IMR-90 (cell line): ENCODE data around the gene THSD7B. TPM values are rescaled to one million over a fixed set of nuclear protein-coding genes. Genes with fewer than 3 reads are reported as not detected.

ENCODE experiments used
- ATAC-seq: fragments of 200-7000 bp; cut with Tn5 transposase; 2 replicates; pipeline ENCODE4 v1.9.1; 2020; ENCODE audit warnings: low read depth, mild to moderate bottlenecking, moderate library complexity
- BruUV-seq: library from RNA; stranded (reverse); fragments of 400-500 nt; replicated peaks from 2 replicates; lab custom pipeline; 2021; lab: Mats Ljungman, UMichigan
- CTCF ChIA-PET: fragments of 300-600 bp; formaldehyde crosslinking; extraction: SDS; loops from one replicate; lab custom pipeline; 2021; ENCODE audit warnings: antibody characterized with exemption; lab: Yijun Ruan, JAX
- POLR2A ChIA-PET: fragments of 300-600 bp; sonication (Branson Sonifier 250); formaldehyde crosslinking; loops from one replicate; lab custom pipeline; 2022; ENCODE audit warnings: antibody characterized with exemption; ENCODE audit not compliant: unreplicated experiment; lab: Charles Lee
- DNase-seq: peaks from one replicate; pipeline ENCODE4 v3.0.0; 2013
- H2AFZ ChIP-seq: replicated peaks from 2 replicates; pipeline ENCODE3; 2013; ENCODE audit warnings: low read length, mild to moderate bottlenecking; ENCODE audit not compliant: poor library complexity
- H2AK5ac ChIP-seq: 2 replicates; pipeline ENCODE4 v1.6.1; 2013; ENCODE audit warnings: low read depth, low read length, inconsistent platforms
- H2AK9ac ChIP-seq: replicated peaks from 2 replicates; pipeline ENCODE3; 2013; ENCODE audit warnings: mild to moderate bottlenecking, low read depth, low read length, moderate library complexity; ENCODE audit not compliant: poor library complexity
- H2BK120ac ChIP-seq: 2 replicates; pipeline ENCODE4 v1.6.1; 2013; ENCODE audit warnings: low read depth, low read length, inconsistent platforms
- H2BK15ac ChIP-seq: 3 replicates; pipeline ENCODE4 v1.6.1; 2013; ENCODE audit warnings: low read depth, low read length, inconsistent platforms
- H2BK20ac ChIP-seq: 2 replicates; pipeline ENCODE4 v1.6.1; 2013; ENCODE audit warnings: low read depth, mild to moderate bottlenecking, inconsistent platforms, low read length, moderate library complexity
- H2BK5ac ChIP-seq: 2 replicates; pipeline ENCODE4 v1.6.1; 2013; ENCODE audit warnings: mild to moderate bottlenecking, low read depth, low read length, inconsistent platforms; ENCODE audit not compliant: poor library complexity, severe bottlenecking
- H3K14ac ChIP-seq: replicated peaks from 2 replicates; pipeline ENCODE4 v1.6.1; 2013; ENCODE audit warnings: low read depth, low read length, inconsistent platforms
- H3K18ac ChIP-seq: 2 replicates; pipeline ENCODE4 v1.6.1; 2013; ENCODE audit warnings: low read depth, low read length, control low read depth
- H3K23ac ChIP-seq: 2 replicates; pipeline ENCODE4 v1.6.1; 2013; ENCODE audit warnings: low read depth, low read length, inconsistent platforms
- H3K27ac ChIP-seq: 2 replicates; pipeline ENCODE4 v1.5.1; 2013; ENCODE audit warnings: mild to moderate bottlenecking, control low read depth, low read length; ENCODE audit not compliant: insufficient read depth
- H3K27me3 ChIP-seq: 2 replicates; pipeline ENCODE4 v1.6.1; 2013; ENCODE audit warnings: low read length; ENCODE audit not compliant: control insufficient read depth, insufficient read depth
- H3K36me3 ChIP-seq: 2 replicates; pipeline ENCODE4 v1.6.1; 2013; ENCODE audit warnings: low read length, mixed read lengths; ENCODE audit not compliant: control insufficient read depth, insufficient read depth
- H3K4ac ChIP-seq: 2 replicates; pipeline ENCODE4 v1.6.1; 2013; ENCODE audit warnings: low read depth, low read length, inconsistent platforms
- H3K4me1 ChIP-seq: 2 replicates; pipeline ENCODE4 v1.6.1; 2013; ENCODE audit warnings: low read length, mixed read lengths; ENCODE audit not compliant: control insufficient read depth, insufficient read depth
- H3K4me2 ChIP-seq: 2 replicates; pipeline ENCODE4 v1.6.1; 2013; ENCODE audit warnings: low read depth, mild to moderate bottlenecking, control low read depth, low read length, moderate library complexity
- H3K4me3 ChIP-seq: 2 replicates; pipeline ENCODE4 v1.5.1; 2013; ENCODE audit warnings: low read depth, mild to moderate bottlenecking, control low read depth, low read length, moderate library complexity; ENCODE audit not compliant: insufficient read depth
- H3K56ac ChIP-seq: 2 replicates; pipeline ENCODE4 v1.6.1; 2013; ENCODE audit warnings: low read length, inconsistent platforms; ENCODE audit not compliant: insufficient read depth; ENCODE audit errors: extremely low read depth
- H3K79me1 ChIP-seq, 2 experiments: 2 replicates each; pipeline ENCODE4 v1.6.1; 2013; ENCODE audit warnings: low read length in 2 of 2, inconsistent platforms in 1 of 2, low read depth in 1 of 2
- H3K9ac ChIP-seq: 2 replicates; pipeline ENCODE4 v1.6.1; 2013; ENCODE audit warnings: low read depth, low read length, control low read depth
- H3K9me1 ChIP-seq: 2 replicates; pipeline ENCODE4 v1.6.1; 2013; ENCODE audit warnings: low read length, inconsistent platforms; ENCODE audit not compliant: insufficient read depth
- H3K9me3 ChIP-seq: 2 replicates; pipeline ENCODE4 v1.6.1; 2013; ENCODE audit warnings: low read length; ENCODE audit not compliant: control insufficient read depth, insufficient read depth
- H4K20me1 ChIP-seq: 2 replicates; pipeline ENCODE4 v1.6.1; 2013; ENCODE audit warnings: low read length, inconsistent platforms; ENCODE audit not compliant: insufficient read depth
- H4K5ac ChIP-seq: 2 replicates; pipeline ENCODE4 v1.6.1; 2013; ENCODE audit warnings: mild to moderate bottlenecking, low read depth, low read length, control low read depth
- H4K8ac ChIP-seq, 2 experiments: 2 replicates each; pipeline ENCODE4 v1.6.1; 2013; ENCODE audit warnings: low read depth in 2 of 2, low read length in 2 of 2, control low read depth in 1 of 2, inconsistent platforms in 1 of 2
- H4K91ac ChIP-seq: 2 replicates; pipeline ENCODE4 v1.6.1; 2013; ENCODE audit warnings: low read depth, low read length, inconsistent platforms; ENCODE audit not compliant: insufficient read depth
- CEBPB ChIP-seq: IDR thresholded peaks from 2 replicates; pipeline ENCODE4 v1.6.1; 2012; ENCODE audit warnings: low read depth, low read length, improper control_type of control experiment
- MAFK ChIP-seq: IDR thresholded peaks from 2 replicates; pipeline ENCODE4 v1.6.1; 2012; ENCODE audit warnings: low read depth, low read length, improper control_type of control experiment
- MXI1 ChIP-seq: IDR thresholded peaks from 2 replicates; pipeline ENCODE4 v1.6.1; 2012; ENCODE audit warnings: low read depth, mild to moderate bottlenecking, low read length, moderate library complexity, borderline replicate concordance
- POLR2A ChIP-seq: IDR thresholded peaks from 2 replicates; pipeline ENCODE4 v1.6.1; 2012; ENCODE audit warnings: mild to moderate bottlenecking, low read depth, low read length
- dilution Hi-C: fragments of 300-500 bp; cut with HindIII; formaldehyde crosslinking; loops from one replicate; pipeline ENCODE4 v1.14.3; 2018; ENCODE audit warnings: low sequenced_read_pairs; ENCODE audit not compliant: unreplicated experiment
- in situ Hi-C: fragments of 300-500 bp; cut with MboI; formaldehyde crosslinking; loops from 3 replicates; pipeline ENCODE4 v1.14.3; 2019; ENCODE audit warnings: low sequenced_read_pairs, inconsistent platforms, mixed read lengths
- intact Hi-C: fragments of 100-400 bp; cut with micrococcal nuclease; formaldehyde crosslinking; loops from 2 replicates; pipeline ENCODE4 v1.10.0; 2022
- polyA plus RNA-seq, 3 experiments: library from polyadenylated mRNA; depleted of rRNA; stranded (reverse); fragments of >200 nt; gene quantifications; 2 replicates each; pipeline ENCODE4 v1.2.3, GENCODE V29; 2012; ENCODE audit warnings: low replicate concordance in 1 of 3
- total RNA-seq: library from RNA; depleted of rRNA; stranded (reverse); fragments of >200 nt; gene quantifications from 2 replicates; pipeline ENCODE4 v1.2.3, GENCODE V29; 2012
- TF ChIP-seq, protein P1 (sequence below): conservative IDR thresholded peaks from 2 replicates; pipeline ENCODE4 v1.5.1; 2012; ENCODE audit warnings: mild to moderate bottlenecking, low read depth, low read length, improper control_type of control experiment

The THSD7B gene
- total and polyA plus RNA-seq, 2 of the 4 experiments (the other 2 are of a cell fraction) = not detected

DNA sequence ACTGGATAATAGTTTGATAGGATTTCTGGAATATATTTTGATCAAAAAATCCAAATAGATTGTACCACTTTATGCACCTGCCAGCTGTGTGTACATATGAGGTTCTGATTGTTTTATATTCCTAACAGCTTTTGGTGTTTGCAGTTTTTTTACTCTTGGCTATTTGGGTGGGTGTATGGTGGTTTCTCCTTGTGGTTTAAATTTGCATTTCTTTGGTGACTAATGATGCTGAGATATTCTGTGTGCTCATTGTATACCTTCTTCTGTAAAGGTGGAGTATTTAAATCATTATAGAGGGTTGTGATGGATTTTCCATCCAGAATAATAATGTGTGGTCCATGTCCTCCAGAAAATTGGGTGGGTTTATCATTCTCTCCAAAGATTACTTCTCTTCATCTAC, 372.9 kb downstream of the THSD7B start:
- Histone ChIP-seq H2AK9ac (no peak overlapping the region), H3K4ac (no peak overlapping the region), H3K9me3 (peaks cover 7% of the 10 kb centered on the region; the same call in 1 of the 2 replicates), H2BK15ac (no peak overlapping the region), H3K4me1 (no peaks in the 10 kb centered on the region), H3K9ac (no peak overlapping the region), H3K4me2 (no peak overlapping the region), H4K8ac (no peak overlapping the region), H4K91ac (no peak overlapping the region), H3K36me3 (no peaks in the 10 kb centered on the region), H2BK120ac (no peak overlapping the region), H3K27ac (no peak overlapping the region), H3K9me1 (no peaks in the 10 kb centered on the region), H3K4me3 (no peak overlapping the region), H2AK5ac (no peak overlapping the region), H4K20me1 (no peaks in the 10 kb centered on the region), H2BK20ac (no peak overlapping the region), H4K5ac (no peak overlapping the region), H3K23ac (no peak overlapping the region), H3K56ac (no peak overlapping the region), H2AFZ (no peak overlapping the region), H3K14ac (no peak overlapping the region), H2BK5ac (no peak overlapping the region), H3K18ac (no peak overlapping the region), H3K27me3 (no peaks in the 10 kb centered on the region), H3K79me1 (no peaks in the 10 kb centered on the region)
- ATAC-seq (no peak), DNase-seq (no peak)
- TF ChIP-seq, protein P1, sequence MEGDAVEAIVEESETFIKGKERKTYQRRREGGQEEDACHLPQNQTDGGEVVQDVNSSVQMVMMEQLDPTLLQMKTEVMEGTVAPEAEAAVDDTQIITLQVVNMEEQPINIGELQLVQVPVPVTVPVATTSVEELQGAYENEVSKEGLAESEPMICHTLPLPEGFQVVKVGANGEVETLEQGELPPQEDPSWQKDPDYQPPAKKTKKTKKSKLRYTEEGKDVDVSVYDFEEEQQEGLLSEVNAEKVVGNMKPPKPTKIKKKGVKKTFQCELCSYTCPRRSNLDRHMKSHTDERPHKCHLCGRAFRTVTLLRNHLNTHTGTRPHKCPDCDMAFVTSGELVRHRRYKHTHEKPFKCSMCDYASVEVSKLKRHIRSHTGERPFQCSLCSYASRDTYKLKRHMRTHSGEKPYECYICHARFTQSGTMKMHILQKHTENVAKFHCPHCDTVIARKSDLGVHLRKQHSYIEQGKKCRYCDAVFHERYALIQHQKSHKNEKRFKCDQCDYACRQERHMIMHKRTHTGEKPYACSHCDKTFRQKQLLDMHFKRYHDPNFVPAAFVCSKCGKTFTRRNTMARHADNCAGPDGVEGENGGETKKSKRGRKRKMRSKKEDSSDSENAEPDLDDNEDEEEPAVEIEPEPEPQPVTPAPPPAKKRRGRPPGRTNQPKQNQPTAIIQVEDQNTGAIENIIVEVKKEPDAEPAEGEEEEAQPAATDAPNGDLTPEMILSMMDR = no peak
- TF ChIP-seq CEBPB (no peak), MXI1 (no peak), POLR2A (no peak), MAFK (no peak)
- dilution Hi-C loops = no loop called here
- ChIA-PET POLR2A (no interaction called here), CTCF (no interaction called here)
- no TSS peak for BruUV-seq
- intact Hi-C loops = no loop called here
- in situ Hi-C loops = no loop called here
